T-helper 1 cell treated with Interleukin-12 subunit alpha and Interleukin-12 subunit beta and Interleukin-4 antibody, amounts not matched to agents 30 μg/mL and 1 μg/mL, for 36 hours (primary cell): ENCODE data around the gene TLDC2.

ENCODE experiments used
- H3K27ac Mint-ChIP-seq: one replicate; pipeline ENCODE4 v1.8.0; 2021; ENCODE audit warnings: mild to moderate bottlenecking, mixed read lengths
- H3K27me3 Mint-ChIP-seq: one replicate; pipeline ENCODE4 v1.8.0; 2021; ENCODE audit warnings: low read depth, mixed read lengths
- H3K36me3 Mint-ChIP-seq: one replicate; pipeline ENCODE4 v1.8.0; 2021; ENCODE audit warnings: low read depth, mixed read lengths
- H3K4me1 Mint-ChIP-seq: one replicate; pipeline ENCODE4 v1.8.0; 2021; ENCODE audit warnings: low read depth, mixed read lengths
- H3K4me3 Mint-ChIP-seq: one replicate; pipeline ENCODE4 v1.8.0; 2021; ENCODE audit warnings: mild to moderate bottlenecking, moderate library complexity, mixed read lengths
- H3K9me3 Mint-ChIP-seq: one replicate; pipeline ENCODE4 v1.8.0; 2021; ENCODE audit warnings: mixed read lengths

TLDC2 gene

DNA sequence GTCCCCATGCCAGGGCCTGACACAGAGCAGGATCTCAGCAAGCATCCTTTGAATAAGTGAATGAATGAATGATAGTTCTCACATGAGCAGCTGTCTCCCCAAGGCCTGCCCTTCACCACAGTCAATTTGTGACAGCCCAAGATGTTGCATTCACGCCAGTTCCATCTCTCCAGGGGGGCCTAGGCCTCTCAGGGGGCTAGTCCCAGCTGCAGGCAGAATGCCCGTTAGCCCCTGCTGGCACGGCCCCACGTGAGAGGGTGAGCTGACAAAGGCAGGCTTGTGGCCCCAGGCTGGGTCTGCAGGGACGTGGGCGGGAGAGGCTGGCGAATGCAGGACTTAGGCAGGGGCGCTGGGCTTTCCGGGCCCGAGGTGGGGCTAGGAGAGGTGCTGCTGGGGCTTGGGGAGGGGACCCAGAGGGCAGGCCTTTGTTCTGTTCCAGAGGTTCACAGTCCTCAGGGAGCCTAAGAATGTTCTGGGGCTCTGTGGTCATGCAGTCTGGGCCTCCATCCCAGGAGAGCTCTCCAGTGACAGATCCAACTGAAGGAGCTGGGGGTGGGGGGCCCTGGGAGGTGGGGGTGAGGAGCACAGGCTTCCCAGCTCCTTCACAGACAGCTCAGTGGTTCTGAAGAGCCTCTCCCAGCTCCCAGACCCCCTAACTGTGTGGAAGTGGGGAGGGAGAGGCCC, 30.5 kb upstream of the TLDC2 start:
- no peak overlapping the region for H3K27ac Mint-ChIP-seq
- H3K27me3 Mint-ChIP-seq: no peaks in the 10 kb centered on the region
- H3K4me1 Mint-ChIP-seq: peaks cover 15% of the 10 kb centered on the region
- H3K4me3 Mint-ChIP-seq: no peak overlapping the region
- no peaks in the 10 kb centered on the region for H3K36me3 Mint-ChIP-seq
- H3K9me3 Mint-ChIP-seq: no peaks in the 10 kb centered on the region

DNA sequence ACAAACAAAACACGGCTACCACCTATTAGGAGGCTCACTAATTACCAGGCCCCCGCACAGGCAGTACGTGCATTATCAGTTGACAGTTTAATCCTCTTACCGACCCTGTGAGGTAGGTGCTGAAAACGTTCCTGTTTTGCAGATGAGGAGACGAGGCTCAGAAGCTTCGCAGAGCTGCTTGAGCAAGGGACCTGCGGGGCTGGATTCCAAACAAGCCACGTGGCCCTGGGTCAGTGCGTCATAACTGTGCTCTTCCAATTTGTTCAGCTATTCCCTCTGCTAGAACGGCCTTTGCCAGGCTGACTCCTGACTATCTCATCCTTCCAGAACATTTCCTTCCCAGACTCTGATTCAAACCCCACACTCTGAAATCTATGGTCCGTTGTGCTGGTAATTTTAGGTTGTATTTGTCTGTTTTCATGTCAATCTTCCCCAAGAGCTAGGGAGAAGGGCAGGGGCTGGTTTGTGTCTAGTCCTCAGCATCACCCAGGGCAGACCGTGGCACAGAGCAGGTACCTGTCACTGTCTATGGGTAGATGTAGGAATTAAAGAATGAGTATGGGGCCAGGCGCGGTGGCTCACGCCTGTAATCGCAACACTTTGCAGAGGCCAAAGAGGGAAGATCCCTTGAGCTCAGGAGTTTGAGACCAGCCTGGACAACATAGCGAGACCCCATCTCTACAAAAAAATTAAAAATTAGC, 28.8 kb upstream of the TLDC2 start:
- no peaks in the 10 kb centered on the region for H3K27me3 Mint-ChIP-seq
- H3K36me3 Mint-ChIP-seq: no peaks in the 10 kb centered on the region
- peaks cover 8% of the 10 kb centered on the region for H3K4me1 Mint-ChIP-seq
- H3K27ac Mint-ChIP-seq: no peak overlapping the region
- no peaks in the 10 kb centered on the region for H3K9me3 Mint-ChIP-seq
- no peak overlapping the region for H3K4me3 Mint-ChIP-seq

DNA sequence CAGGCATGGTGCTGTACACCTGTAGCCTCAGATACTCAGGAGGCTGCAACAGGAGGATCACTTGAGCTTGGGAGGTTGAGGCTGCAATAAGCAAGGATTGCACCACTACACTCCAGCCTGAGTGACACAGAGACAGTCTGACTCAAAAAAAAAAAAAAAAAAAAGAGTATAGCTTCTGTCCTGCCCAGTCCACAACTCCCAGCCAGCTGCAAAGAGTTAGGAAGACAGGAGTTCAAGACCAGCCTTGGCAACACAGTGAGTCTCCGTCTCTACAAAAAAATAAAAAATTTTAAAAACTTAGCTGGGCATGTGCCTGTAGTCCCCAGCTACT, 28.3 kb upstream of the TLDC2 start:
- no peaks in the 10 kb centered on the region for H3K27me3 Mint-ChIP-seq
- H3K4me1 Mint-ChIP-seq: peaks cover 8% of the 10 kb centered on the region
- H3K27ac Mint-ChIP-seq: no peak overlapping the region
- no peaks in the 10 kb centered on the region for H3K36me3 Mint-ChIP-seq
- no peak overlapping the region for H3K4me3 Mint-ChIP-seq
- no peaks in the 10 kb centered on the region for H3K9me3 Mint-ChIP-seq

DNA sequence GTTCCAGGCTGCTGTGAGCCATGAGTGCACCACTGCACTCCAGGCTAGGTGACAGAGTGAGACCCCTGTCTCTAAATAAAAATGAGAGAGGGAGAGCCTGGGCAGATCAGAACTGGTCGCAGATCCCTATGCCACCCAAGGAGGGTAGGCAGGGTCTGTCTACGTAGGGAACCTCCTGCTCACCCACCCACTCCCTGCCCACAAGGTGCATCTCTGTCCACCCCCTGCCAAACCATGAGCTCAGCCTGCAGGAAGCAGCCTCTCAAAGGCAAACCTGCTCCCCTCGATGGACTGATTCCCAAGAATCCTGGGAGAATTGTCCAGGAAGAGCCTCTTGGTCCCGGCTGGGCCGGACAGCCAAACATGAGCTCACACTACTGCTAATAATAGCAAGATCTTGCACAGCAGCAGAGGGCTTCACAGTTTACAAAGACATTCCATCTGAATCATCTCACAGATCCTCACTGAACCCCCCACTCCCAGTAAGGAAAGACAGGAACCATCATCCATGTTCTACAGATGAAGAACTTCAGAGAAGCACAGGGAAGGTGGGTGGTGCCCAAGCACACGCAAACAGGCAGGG, 27.8 kb upstream of the TLDC2 start:
- H3K27ac Mint-ChIP-seq: no peak overlapping the region
- H3K9me3 Mint-ChIP-seq: no peaks in the 10 kb centered on the region
- H3K36me3 Mint-ChIP-seq: no peaks in the 10 kb centered on the region
- no peak overlapping the region for H3K4me3 Mint-ChIP-seq
- no peaks in the 10 kb centered on the region for H3K27me3 Mint-ChIP-seq
- peaks cover 6% of the 10 kb centered on the region for H3K4me1 Mint-ChIP-seq

DNA sequence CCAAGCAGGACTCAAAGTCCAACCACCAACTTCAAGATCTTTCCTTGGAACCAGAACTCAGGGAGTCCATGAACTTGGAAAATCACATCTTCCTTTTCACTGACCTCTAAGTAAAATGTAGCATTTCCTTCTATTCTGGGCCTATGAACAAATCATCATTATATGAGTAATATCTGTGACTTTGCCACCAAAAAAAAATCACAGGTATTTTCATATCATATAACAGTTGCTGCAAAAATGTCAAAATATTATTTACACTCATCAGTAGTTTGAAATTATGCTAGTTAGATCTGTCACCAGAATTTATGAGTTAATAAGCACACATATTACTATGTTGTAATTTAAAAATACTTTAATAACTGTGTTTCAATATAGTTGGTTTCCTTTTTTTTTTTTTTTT, 27.3 kb upstream of the TLDC2 start:
- H3K27me3 Mint-ChIP-seq: no peaks in the 10 kb centered on the region
- H3K36me3 Mint-ChIP-seq: no peaks in the 10 kb centered on the region
- no peaks in the 10 kb centered on the region for H3K9me3 Mint-ChIP-seq
- H3K4me1 Mint-ChIP-seq: peaks cover under 1% of the 10 kb centered on the region
- H3K4me3 Mint-ChIP-seq: no peak overlapping the region
- no peak overlapping the region for H3K27ac Mint-ChIP-seq

DNA sequence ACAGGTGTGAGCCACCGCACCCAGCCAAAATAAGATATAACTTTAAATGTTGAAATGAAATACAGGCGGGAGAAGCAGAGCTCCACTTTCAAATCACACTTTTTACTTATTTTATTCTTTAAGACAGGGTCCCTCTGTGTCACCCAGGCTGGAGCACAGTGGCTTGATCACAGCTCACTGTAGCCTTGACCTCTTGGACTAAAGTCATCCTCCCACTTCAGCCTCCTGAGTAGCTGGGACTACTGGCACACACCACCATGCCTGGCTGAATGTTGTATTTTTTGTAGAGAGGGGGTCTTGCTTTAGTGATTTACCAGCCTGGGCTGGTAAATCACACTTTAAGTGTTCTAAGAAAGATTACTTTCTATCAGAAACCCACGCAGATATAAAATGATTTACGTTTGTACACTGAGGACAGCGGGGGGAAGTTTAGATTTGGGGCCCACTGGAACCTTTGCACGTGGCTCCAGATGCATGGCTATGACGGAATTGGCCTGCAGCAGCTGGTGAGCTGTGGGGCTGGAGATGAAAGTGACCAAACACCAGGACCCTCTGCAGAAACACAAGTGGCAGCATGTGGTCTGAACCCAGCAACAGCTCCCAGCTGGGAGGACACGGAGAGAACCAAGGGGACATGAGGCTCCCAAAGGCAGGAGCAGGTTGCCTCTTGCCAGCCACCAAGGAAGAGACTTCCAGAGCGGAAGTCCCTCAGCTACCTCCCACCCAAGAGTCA, 26.4 kb upstream of the TLDC2 start:
- H3K27ac Mint-ChIP-seq: no peak overlapping the region
- H3K27me3 Mint-ChIP-seq: no peaks in the 10 kb centered on the region
- H3K36me3 Mint-ChIP-seq: no peaks in the 10 kb centered on the region
- H3K4me1 Mint-ChIP-seq: no peaks in the 10 kb centered on the region
- no peaks in the 10 kb centered on the region for H3K9me3 Mint-ChIP-seq
- H3K4me3 Mint-ChIP-seq: no peak overlapping the region

DNA sequence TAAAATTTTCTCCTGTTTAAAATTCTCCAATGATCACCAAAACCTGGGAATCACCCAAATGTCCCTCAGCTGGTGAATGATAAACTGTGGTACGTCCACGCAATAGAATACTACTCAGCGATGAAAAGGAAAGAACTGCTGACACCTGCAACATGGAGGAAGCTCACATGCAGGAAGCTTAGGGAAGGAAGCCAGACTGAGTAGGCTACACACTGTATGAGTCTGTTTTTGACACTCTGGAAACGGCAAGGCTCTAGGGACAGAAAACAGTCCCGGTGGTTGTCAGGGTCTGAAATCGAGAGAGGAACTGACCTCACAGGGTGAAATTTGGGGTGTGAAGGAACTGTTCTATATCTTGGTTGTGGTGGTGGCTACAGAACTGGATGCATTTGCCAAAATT, 25.2 kb upstream of the TLDC2 start:
- Mint-ChIP-seq H3K4me3 (no peak overlapping the region), H3K27ac (no peak overlapping the region), H3K9me3 (no peaks in the 10 kb centered on the region), H3K4me1 (no peaks in the 10 kb centered on the region), H3K27me3 (no peaks in the 10 kb centered on the region), H3K36me3 (no peaks in the 10 kb centered on the region)

DNA sequence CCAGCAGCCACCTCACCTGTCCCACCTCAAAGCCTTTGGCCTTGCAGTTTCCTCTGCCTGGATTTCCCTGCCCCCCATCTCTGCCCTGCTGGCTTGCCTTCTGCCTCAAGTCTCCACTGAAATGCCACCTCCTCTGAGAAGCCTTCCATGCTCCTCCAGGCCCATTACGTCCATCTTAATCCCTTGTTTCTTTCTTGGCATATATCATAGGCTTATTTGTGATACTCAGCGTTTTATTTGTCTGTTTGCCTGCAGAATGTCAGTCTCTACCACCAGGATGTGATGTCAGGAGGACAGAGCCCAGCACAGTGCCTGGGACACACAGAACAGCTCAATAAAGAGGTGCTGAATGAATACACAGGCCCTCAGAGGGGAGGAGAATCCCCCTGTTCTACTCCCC, 24.4 kb upstream of the TLDC2 start:
- no peak overlapping the region for H3K4me3 Mint-ChIP-seq
- no peak overlapping the region for H3K27ac Mint-ChIP-seq
- H3K9me3 Mint-ChIP-seq: no peaks in the 10 kb centered on the region
- no peaks in the 10 kb centered on the region for H3K27me3 Mint-ChIP-seq
- H3K36me3 Mint-ChIP-seq: no peaks in the 10 kb centered on the region
- H3K4me1 Mint-ChIP-seq: peaks cover 7% of the 10 kb centered on the region

DNA sequence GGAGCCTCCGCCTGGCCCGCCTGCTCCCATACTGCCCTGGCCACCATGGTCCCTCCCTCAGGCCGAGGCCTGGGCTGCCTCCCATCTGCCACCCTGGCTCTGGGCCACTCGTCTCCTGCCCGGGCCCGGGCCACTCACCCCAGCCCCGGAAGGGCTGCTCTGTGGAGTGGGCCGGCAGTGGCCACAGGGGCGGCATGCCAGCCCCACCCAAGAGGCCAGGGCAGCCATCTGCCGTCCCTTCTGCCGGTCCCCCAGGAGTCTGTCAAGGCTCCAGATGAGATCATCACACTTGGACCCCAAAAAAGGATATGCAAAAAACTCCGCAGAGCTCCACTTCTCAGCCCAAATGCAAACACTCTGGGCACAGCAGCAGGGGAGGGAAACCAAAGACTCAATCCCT, 23.8 kb upstream of the TLDC2 start:
- H3K36me3 Mint-ChIP-seq: no peaks in the 10 kb centered on the region

DNA sequence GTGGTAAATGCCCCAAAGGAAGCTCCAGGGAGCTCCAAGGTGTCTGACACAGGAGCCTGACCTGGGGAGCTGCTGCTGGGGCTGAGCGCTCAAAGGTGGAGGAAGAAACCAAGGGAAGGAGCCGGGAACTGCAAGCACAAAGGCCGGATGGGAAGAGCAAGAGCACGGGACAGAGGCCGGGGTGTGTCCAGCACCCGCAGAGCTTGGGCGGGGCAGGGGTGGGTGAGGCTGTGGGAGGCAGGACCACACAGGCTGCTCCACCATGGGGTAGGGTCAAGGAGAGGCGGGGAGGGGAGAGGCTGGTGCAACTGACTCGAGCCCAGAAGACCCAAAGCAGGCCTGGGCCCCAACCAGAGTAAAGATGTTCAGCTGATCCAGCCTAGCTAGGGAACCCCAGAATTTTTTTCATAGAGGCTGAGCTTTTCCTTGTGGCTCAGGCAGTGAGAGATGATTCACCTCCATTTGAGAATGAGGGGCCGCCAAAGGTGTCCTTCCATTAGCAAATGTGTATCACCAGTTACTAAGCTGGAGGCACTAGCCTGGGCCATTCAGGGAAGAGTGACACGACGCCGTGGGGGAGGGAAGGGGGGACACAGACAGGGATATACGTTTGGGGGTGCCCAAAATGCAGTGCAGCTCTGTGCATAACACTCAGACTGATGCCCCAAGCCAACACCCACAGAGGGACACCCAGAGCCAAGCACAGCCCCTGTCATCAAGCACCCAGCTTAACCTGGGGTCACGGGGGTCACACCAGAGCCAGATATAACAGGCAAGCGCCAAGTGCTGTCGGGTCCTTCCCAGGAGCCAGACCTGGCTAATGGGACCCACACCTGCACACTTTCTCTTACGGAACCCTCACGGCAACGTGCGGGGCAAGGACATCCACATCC, 21.3 kb upstream of the TLDC2 start:
- Mint-ChIP-seq H3K36me3 (no peaks in the 10 kb centered on the region), H3K9me3 (no peaks in the 10 kb centered on the region), H3K27me3 (no peaks in the 10 kb centered on the region), H3K4me3 (no peak overlapping the region), H3K4me1 (peaks cover 15% of the 10 kb centered on the region), H3K27ac (no peak overlapping the region)

More for the DNA sequence above, 23.8 kb upstream of the TLDC2 start:
- Mint-ChIP-seq H3K4me3 (no peak overlapping the region), H3K27me3 (no peaks in the 10 kb centered on the region), H3K27ac (no peak overlapping the region), H3K9me3 (no peaks in the 10 kb centered on the region), H3K4me1 (peaks cover 14% of the 10 kb centered on the region)

DNA sequence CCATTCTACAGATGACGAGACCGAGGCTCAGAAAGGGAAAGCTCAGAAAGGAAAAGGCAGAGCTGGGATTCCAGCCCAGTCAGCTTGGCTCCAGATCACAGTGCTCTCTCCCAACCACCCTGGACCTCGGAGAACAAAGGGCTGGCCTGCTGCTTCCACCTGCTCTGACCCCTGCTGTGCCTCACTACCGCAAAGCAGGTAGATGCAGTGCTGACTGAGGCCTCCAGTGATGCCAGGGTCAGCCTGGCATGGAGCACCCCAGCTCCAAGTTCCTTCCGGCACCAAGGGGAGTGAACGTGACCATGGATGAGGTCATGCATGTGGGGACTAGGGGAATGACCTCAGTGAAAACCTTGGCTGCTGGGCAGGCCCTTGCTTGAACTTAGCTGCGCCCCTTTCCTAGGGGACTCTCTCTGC, 20.7 kb upstream of the TLDC2 start:
- Mint-ChIP-seq H3K9me3 (no peaks in the 10 kb centered on the region), H3K27ac (no peak overlapping the region), H3K36me3 (peaks cover 2% of the 10 kb centered on the region)

DNA sequence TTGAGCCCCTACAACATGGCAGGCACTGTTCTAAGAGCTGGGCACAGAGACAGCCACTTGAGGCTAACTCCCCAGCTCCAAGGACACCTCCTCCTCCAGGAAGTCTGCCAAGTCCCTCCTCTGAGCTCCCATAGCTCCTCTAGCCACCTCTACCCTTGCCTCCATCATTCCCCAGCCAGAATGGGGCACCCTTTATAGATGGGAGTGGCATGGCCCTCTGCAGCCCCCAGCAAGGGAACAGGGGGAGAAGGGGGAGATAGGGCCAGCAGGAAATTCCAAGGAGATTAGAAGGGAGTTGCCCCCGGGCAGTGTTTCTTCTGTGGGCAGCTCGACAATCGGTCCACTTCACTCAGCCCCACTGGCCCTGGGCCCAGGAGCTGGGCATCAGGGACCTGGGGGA, 19.7 kb upstream of the TLDC2 start:
- H3K4me1 Mint-ChIP-seq: peaks cover 18% of the 10 kb centered on the region
- H3K9me3 Mint-ChIP-seq: no peaks in the 10 kb centered on the region
- peaks cover 3% of the 10 kb centered on the region for H3K36me3 Mint-ChIP-seq
- H3K27me3 Mint-ChIP-seq: peaks cover 16% of the 10 kb centered on the region
- H3K4me3 Mint-ChIP-seq: no peak overlapping the region
- peak overlapping the region; percentile 5 for H3K27ac Mint-ChIP-seq

More for the DNA sequence above, 20.7 kb upstream of the TLDC2 start:
- no peak overlapping the region for H3K4me3 Mint-ChIP-seq
- peaks cover 18% of the 10 kb centered on the region for H3K4me1 Mint-ChIP-seq
- peaks cover 6% of the 10 kb centered on the region for H3K27me3 Mint-ChIP-seq

DNA sequence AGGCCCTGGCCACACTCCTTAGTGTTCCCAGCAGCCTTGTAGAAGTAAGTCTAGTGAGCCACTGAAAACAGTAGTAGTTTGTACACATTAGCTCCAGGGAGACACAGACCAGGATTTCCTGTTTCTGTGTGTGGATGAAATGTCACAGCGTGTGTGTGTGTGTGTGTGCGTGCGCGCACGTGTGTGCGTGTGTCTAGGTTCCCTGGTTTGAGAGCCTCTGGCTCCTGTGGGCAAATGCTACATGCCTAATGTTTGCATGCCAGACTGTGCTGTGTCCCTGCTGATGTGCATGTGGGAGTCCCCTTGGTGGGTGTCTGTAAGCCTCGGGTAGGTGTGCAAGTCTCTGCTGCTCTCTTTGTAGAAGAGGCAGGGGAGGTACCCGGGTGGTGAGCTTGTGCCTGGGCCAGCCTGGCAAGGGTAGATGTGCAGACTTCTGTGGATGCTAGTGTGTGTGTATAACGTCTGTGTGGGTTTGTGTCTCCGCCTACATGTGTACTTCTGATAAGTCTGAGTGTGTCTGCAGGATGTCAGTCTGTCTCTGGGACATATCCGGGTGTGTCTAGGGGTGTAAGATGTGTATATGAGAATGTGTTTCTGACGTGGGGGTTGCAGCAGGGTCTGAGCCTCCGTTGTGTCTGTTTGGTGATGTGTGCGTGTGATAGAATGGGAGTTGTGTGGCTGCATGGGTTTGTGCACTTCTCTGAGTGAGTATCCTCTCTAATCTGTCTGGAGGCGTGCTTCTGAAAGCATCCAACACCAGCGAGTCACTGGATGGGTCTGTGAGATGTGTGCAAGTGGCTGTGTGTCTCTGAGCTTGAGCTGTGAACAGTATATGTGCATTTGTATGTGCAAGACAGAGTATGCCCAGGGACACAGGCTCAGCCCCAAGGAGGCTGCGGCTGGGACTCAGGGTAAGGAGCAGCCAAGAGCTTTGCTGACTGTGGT, 19.0 kb upstream of the TLDC2 start:
- Mint-ChIP-seq H3K27ac (peak overlapping the region; percentile 58), H3K4me3 (peak overlapping the region; percentile 0), H3K9me3 (no peaks in the 10 kb centered on the region), H3K27me3 (peaks cover 23% of the 10 kb centered on the region), H3K36me3 (peaks cover 3% of the 10 kb centered on the region), H3K4me1 (peaks cover 18% of the 10 kb centered on the region)
